ENCODE data around the gene SHISA3.

The SHISA3 gene

DNA sequence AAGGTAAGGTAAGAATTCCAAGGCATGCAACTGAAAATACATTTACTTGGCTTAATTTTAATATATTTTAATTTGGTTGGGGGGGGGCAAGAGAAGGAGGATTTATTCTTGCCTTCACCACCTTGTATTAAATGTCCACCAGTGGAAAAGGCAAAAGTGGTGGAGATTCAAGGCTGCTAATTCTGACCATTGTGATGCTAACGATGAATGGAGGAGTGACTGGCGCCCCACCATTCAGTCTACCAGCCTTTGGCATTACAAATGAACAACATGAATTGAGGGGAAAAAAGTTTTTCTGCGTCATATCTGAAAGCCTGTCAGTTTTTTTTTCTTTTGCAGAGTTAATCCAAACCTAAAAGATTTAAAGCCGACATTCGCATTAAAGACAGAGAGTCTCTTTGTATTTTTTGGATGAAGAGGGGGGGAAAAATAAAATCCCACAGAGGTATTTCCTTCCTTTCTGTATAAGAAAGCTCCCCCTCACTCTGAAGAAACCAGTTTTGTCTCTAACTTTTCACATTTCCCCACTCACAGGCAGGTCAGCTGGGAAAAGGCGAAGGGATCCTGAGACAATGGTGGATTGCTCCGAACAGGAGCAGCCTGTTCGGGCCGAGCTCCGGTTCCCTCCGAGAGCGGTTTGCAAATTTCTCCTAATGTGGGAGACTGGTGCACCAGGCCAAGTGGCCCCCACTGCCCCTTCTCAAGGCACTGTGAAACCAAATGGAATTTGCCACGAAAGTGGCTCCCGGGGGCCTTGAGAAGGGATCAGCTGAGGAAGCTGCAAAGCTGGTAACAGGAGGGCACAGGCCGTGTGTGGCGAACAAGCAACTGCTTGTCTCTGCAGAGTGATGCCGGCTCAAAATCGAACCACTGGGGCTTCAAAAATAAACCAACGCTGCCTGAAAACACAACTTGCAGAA lies 28.1 kb downstream of the SHISA3 start:
- WGBS (ENCODE audit: extremely low coverage, insufficient coverage, low lambda C conversion rate) = no CpG with 5 or more reads among the region's 19 CpGs
- no peak overlapping the region for H3K4me3 ChIP-seq (ENCODE audit: low read length)

DNA sequence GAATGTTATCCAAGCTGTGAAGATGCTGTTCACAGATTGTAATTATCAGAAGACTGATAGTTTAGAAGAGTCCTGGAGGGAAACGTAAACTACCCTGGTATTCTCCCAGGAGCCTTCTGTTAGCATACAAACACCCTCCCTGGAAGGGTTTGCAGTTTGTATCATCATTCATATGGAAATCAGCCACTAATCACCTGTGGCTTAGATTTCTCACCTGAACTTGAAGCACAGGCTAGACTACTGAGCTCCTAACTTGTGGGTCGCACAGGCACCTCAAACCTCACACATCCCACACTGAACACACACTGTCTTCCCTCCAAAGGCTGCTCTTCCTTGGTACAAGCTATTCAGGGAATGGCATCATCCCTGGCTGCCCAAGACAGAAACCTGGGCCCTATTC lies 30.7 kb downstream of the SHISA3 start:
- no peaks in the 10 kb centered on the region for H3K36me3 ChIP-seq (ENCODE audit: control insufficient read depth, insufficient read depth, low read length)
- H3K18ac ChIP-seq (ENCODE audit: low read length) = no peak overlapping the region
- DNase-seq = peak; percentile 79
- no peak overlapping the region for H2BK5ac ChIP-seq (ENCODE audit: low read length)
- no peak overlapping the region for H2BK15ac ChIP-seq (replicated peaks; ENCODE audit: low read depth)
- no peak overlapping the region for H3K4me2 ChIP-seq (ENCODE audit: low read length)
- no peak overlapping the region for H3K27ac ChIP-seq (ENCODE audit: low read depth, low read length)
- no peak overlapping the region for H3K4ac ChIP-seq (ENCODE audit: low read depth, low read length)
- no peaks in the 10 kb centered on the region for H3K79me1 ChIP-seq (ENCODE audit: low read length)
- H2BK120ac ChIP-seq (ENCODE audit: low read depth, low read length) = no peak overlapping the region
- H3K79me2 ChIP-seq (ENCODE audit: control insufficient read depth, insufficient read depth, low read length) = no peaks in the 10 kb centered on the region
- H3K23ac ChIP-seq (ENCODE audit: low read length) = no peak overlapping the region
- H3K9ac ChIP-seq (ENCODE audit: low read length) = no peak overlapping the region
- no CpG with 5 or more reads among the region's 2 CpGs for WGBS (ENCODE audit: extremely low coverage, insufficient coverage, low lambda C conversion rate)
- H3K4me1 ChIP-seq (ENCODE audit: control insufficient read depth, low read depth, low read length) = peaks cover 10% of the 10 kb centered on the region
- peaks cover 2% of the 10 kb centered on the region for H3K27me3 ChIP-seq (ENCODE audit: insufficient read depth, low read length, poor library complexity)
- no peak overlapping the region for H4K8ac ChIP-seq (ENCODE audit: low read depth, low read length)
- H3K4me3 ChIP-seq (ENCODE audit: low read length) = no peak overlapping the region
- H3K56ac ChIP-seq (ENCODE audit: low read length) = no peak overlapping the region
- no peak overlapping the region for H2AK5ac ChIP-seq (ENCODE audit: low read length)
- H4K5ac ChIP-seq (ENCODE audit: low read length) = no peak overlapping the region

More for the DNA sequence above, 28.1 kb downstream of the SHISA3 start:
- H3K36me3 ChIP-seq (ENCODE audit: control insufficient read depth, insufficient read depth, low read length) = no peaks in the 10 kb centered on the region
- H2BK5ac ChIP-seq (ENCODE audit: low read length) = no peak overlapping the region
- H3K79me2 ChIP-seq (ENCODE audit: control insufficient read depth, insufficient read depth, low read length) = no peaks in the 10 kb centered on the region
- peaks cover 10% of the 10 kb centered on the region for H3K4me1 ChIP-seq (ENCODE audit: control insufficient read depth, low read depth, low read length)
- H3K27me3 ChIP-seq (ENCODE audit: insufficient read depth, low read length, poor library complexity) = peaks cover 2% of the 10 kb centered on the region
- H4K8ac ChIP-seq (ENCODE audit: low read depth, low read length) = no peak overlapping the region
- no peak overlapping the region for H3K4me2 ChIP-seq (ENCODE audit: low read length)
- no peak overlapping the region for H2BK15ac ChIP-seq (replicated peaks; ENCODE audit: low read depth)
- H2AK5ac ChIP-seq (ENCODE audit: low read length) = no peak overlapping the region
- no peak overlapping the region for H3K18ac ChIP-seq (ENCODE audit: low read length)
- no peak overlapping the region for H4K5ac ChIP-seq (ENCODE audit: low read length)
- no peak overlapping the region for H3K23ac ChIP-seq (ENCODE audit: low read length)
- no peak overlapping the region for H3K27ac ChIP-seq (ENCODE audit: low read depth, low read length)
- H2BK120ac ChIP-seq (ENCODE audit: low read depth, low read length) = no peak overlapping the region
- DNase-seq = peak; percentile 38
- H3K9ac ChIP-seq (ENCODE audit: low read length) = no peak overlapping the region
- no peaks in the 10 kb centered on the region for H3K79me1 ChIP-seq (ENCODE audit: low read length)
- no peak overlapping the region for H3K4ac ChIP-seq (ENCODE audit: low read depth, low read length)
- peak overlapping the region; percentile 51 for H3K56ac ChIP-seq (ENCODE audit: low read length)

DNA sequence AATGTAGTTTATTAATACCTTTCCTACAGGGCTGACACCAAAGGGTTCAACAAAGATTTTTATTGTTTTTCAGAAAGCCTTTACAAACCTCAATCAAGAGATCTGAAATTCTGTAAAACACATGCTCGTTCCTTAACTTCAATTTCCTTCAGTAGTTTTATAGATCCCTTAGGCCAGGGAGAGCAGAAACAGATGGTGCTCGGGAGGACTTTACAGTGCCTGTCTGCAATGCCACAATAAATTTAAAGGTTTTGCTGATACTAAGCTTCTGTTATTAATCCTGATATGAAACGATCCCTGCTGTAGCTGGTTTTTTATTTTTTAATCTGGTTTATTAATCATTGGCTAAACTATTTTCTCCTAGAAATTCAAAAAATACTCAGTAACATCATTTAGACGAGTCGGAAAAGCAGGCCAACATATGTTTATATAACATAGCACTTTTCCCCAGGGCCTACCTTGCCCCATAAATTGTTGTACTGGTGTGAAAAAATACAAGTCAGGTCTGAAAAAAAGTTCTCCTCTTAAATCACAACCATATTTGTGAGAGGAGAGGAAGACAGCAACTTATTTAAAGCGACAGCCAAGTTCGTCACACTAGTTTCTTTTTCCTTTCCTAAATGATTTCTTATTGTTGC lies 39.8 kb downstream of the SHISA3 start:
- WGBS (ENCODE audit: extremely low coverage, insufficient coverage, low lambda C conversion rate) = no CpG with 5 or more reads among the region's 7 CpGs
- Histone ChIP-seq H2BK120ac (ENCODE audit: low read depth, low read length) (no peak overlapping the region), H3K36me3 (ENCODE audit: control insufficient read depth, insufficient read depth, low read length) (no peaks in the 10 kb centered on the region), H3K4me3 (ENCODE audit: low read length) (no peak overlapping the region), H3K27me3 (ENCODE audit: insufficient read depth, low read length, poor library complexity) (no peaks in the 10 kb centered on the region), H3K4me2 (ENCODE audit: low read length) (no peak overlapping the region), H3K4ac (ENCODE audit: low read depth, low read length) (no peak overlapping the region), H3K79me2 (ENCODE audit: control insufficient read depth, insufficient read depth, low read length) (no peaks in the 10 kb centered on the region), H2AK5ac (ENCODE audit: low read length) (no peak overlapping the region), H3K56ac (ENCODE audit: low read length) (no peak overlapping the region), H2BK5ac (ENCODE audit: low read length) (no peak overlapping the region), H3K4me1 (ENCODE audit: control insufficient read depth, low read depth, low read length) (no peaks in the 10 kb centered on the region), H2BK15ac (replicated peaks; ENCODE audit: low read depth) (no peak overlapping the region), H3K79me1 (ENCODE audit: low read length) (no peaks in the 10 kb centered on the region), H3K23ac (ENCODE audit: low read length) (no peak overlapping the region), H4K5ac (ENCODE audit: low read length) (no peak overlapping the region), H3K27ac (ENCODE audit: low read depth, low read length) (no peak overlapping the region), H4K8ac (ENCODE audit: low read depth, low read length) (no peak overlapping the region), H3K9ac (ENCODE audit: low read length) (no peak overlapping the region), H3K18ac (ENCODE audit: low read length) (no peak overlapping the region)
- no peak for DNase-seq

DNA sequence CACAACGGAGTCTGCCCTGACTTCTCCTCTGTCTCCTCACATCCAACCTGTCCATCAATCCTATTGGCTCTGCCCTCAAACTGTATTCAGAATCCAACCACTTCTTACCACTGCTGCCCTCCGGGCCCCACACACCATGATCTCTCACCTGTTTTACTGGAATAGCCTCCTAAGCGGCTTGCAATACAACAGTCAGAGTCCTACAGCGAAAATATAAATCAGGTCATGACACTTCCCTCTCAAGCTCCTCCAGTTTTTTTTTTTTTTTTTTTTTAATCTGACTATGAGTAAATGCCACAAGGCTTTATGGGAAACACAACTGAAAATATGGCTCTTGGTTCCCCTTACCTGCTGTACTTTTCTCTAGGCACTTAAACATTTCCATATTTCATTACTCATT lies 42.8 kb downstream of the SHISA3 start:
- H4K8ac ChIP-seq (ENCODE audit: low read depth, low read length) = no peak overlapping the region
- H3K79me1 ChIP-seq (ENCODE audit: low read length) = no peaks in the 10 kb centered on the region
- H2BK15ac ChIP-seq (replicated peaks; ENCODE audit: low read depth) = no peak overlapping the region
- no peak overlapping the region for H3K27ac ChIP-seq (ENCODE audit: low read depth, low read length)
- no peak overlapping the region for H3K4me2 ChIP-seq (ENCODE audit: low read length)
- no peak for DNase-seq
- no peak overlapping the region for H3K4me3 ChIP-seq (ENCODE audit: low read length)
- no CpG with 5 or more reads among the region's 4 CpGs for WGBS (ENCODE audit: extremely low coverage, insufficient coverage, low lambda C conversion rate)
- no peaks in the 10 kb centered on the region for H3K27me3 ChIP-seq (ENCODE audit: insufficient read depth, low read length, poor library complexity)
- H3K4ac ChIP-seq (ENCODE audit: low read depth, low read length) = no peak overlapping the region
- no peaks in the 10 kb centered on the region for H3K36me3 ChIP-seq (ENCODE audit: control insufficient read depth, insufficient read depth, low read length)
- H2BK5ac ChIP-seq (ENCODE audit: low read length) = no peak overlapping the region
- H3K18ac ChIP-seq (ENCODE audit: low read length) = no peak overlapping the region
- H3K23ac ChIP-seq (ENCODE audit: low read length) = no peak overlapping the region
- no peaks in the 10 kb centered on the region for H3K4me1 ChIP-seq (ENCODE audit: control insufficient read depth, low read depth, low read length)
- H3K79me2 ChIP-seq (ENCODE audit: control insufficient read depth, insufficient read depth, low read length) = no peaks in the 10 kb centered on the region
- H3K56ac ChIP-seq (ENCODE audit: low read length) = no peak overlapping the region
- H2AK5ac ChIP-seq (ENCODE audit: low read length) = no peak overlapping the region
- no peak overlapping the region for H2BK120ac ChIP-seq (ENCODE audit: low read depth, low read length)
- no peak overlapping the region for H3K9ac ChIP-seq (ENCODE audit: low read length)
- H4K5ac ChIP-seq (ENCODE audit: low read length) = no peak overlapping the region

DNA sequence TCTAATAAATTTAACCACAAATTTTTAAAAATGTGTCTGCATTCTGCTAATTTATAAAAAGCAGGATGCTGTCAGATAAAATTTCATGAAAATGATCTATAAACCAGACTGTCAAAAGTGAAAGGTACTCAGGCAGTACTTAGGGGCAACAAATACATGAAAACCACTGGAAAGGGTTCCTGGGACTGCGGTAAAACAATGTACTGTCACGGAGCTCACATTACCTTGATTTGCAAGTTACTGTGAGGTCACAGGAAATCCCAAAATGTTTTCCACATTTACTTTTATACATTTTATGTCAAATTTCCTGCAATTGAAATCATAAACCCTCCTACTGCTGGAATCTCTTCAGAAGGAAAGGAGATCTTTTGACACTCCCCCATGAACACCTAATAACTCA lies 45.3 kb downstream of the SHISA3 start:
- H2BK120ac ChIP-seq (ENCODE audit: low read depth, low read length) = no peak overlapping the region
- no peak overlapping the region for H2BK5ac ChIP-seq (ENCODE audit: low read length)
- H3K27me3 ChIP-seq (ENCODE audit: insufficient read depth, low read length, poor library complexity) = no peaks in the 10 kb centered on the region
- no peaks in the 10 kb centered on the region for H3K4me1 ChIP-seq (ENCODE audit: control insufficient read depth, low read depth, low read length)
- H3K79me2 ChIP-seq (ENCODE audit: control insufficient read depth, insufficient read depth, low read length) = no peaks in the 10 kb centered on the region
- no peaks in the 10 kb centered on the region for H3K79me1 ChIP-seq (ENCODE audit: low read length)
- no CpG with 5 or more reads among the region's 2 CpGs for WGBS (ENCODE audit: extremely low coverage, insufficient coverage, low lambda C conversion rate)
- no peak overlapping the region for H3K18ac ChIP-seq (ENCODE audit: low read length)
- no peak for DNase-seq
- no peak overlapping the region for H2BK15ac ChIP-seq (replicated peaks; ENCODE audit: low read depth)
- H3K4ac ChIP-seq (ENCODE audit: low read depth, low read length) = no peak overlapping the region
- H3K23ac ChIP-seq (ENCODE audit: low read length) = no peak overlapping the region
- H3K4me2 ChIP-seq (ENCODE audit: low read length) = no peak overlapping the region
- no peak overlapping the region for H3K9ac ChIP-seq (ENCODE audit: low read length)
- H2AK5ac ChIP-seq (ENCODE audit: low read length) = no peak overlapping the region
- H3K4me3 ChIP-seq (ENCODE audit: low read length) = no peak overlapping the region
- H3K36me3 ChIP-seq (ENCODE audit: control insufficient read depth, insufficient read depth, low read length) = no peaks in the 10 kb centered on the region
- H4K8ac ChIP-seq (ENCODE audit: low read depth, low read length) = no peak overlapping the region
- no peak overlapping the region for H3K27ac ChIP-seq (ENCODE audit: low read depth, low read length)
- H3K56ac ChIP-seq (ENCODE audit: low read length) = no peak overlapping the region
- H4K5ac ChIP-seq (ENCODE audit: low read length) = no peak overlapping the region
